ENCODE data around the gene MC5R.
"Not testable (repeated sequence)": the region's sequence is repeated elsewhere in the genome, so short reads cannot be mapped to it uniquely, and the experiment has no call there.

MC5R gene

DNA sequence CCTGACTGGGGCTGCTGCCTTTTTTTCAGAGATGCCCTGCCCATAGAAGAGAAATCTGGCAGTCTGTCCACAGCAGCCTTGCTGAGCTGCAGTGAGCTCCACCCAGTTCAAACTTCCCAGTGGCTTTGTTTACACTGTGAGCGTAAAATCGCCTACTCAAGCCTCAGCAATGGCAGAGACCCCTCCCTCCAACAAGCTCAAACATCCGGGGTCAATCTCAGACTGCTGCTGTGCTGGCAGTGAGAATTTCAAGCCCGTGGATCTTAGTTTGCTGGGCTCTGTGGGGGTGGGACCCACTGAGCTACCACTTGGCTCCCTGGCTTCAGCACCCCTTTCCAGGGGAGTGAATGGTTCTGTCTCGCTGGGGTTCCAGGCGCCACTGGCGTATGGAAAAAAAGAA is 38.9 kb downstream of the MC5R start:
- DNase-seq = not testable (repeated sequence)

DNA sequence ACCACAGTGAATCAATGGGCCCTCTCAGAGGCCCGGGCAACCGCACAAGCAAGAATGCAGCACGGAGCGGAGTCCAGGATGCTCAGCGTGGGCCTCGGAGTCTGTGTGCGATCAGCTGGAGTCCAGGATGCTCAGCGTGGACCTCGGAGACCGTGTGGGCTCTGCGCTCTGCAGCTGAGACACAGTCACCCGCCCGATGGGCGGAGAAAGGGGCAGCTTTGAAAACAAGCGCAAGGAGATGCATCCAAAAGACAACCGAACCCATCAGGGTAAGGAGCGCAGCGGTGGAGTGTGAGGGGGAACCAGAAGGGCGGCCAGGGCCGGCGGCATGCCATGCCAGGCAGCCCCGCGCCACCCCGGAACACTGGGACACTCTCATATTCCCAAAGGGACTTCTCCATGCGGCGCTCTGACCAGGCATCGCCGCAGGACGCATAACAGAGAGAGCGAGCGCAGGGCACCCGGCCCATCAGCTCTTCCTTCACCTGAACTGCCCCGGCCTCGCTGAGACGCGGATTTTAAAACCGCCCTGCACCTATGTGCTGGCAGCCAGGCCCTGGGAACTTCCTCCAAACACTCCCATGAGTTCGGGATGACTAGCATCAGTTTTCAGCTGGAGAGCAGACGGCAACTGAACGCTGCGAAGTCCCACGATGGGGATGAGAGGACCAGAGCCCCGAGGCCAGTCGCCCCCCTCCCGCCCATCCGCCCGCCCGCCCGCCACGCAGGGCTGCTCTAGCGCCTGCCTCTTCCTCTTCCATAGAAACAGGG is 44.7 kb downstream of the MC5R start:
- no peak for DNase-seq

DNA sequence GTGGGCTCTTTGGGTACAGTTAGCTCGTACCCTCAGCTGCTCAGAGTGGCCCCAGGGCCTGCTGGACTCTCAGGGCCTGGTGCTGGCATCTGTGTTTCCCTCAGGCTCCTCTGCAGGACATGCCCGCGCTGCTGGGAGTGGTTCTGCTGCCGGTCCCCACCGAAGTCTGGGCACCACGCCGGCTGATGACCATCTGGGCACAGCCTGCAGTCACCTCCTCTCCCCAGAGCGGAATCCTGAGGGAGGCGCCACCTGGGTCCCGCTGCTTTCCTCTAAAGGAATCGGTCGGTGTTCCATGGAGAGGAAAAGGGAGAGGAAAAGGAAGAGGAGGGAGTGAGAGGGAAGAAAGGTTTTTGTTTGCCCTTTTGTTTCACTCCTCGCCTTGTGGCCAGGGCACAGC is 47.8 kb downstream of the MC5R start:
- DNase-seq = no peak

DNA sequence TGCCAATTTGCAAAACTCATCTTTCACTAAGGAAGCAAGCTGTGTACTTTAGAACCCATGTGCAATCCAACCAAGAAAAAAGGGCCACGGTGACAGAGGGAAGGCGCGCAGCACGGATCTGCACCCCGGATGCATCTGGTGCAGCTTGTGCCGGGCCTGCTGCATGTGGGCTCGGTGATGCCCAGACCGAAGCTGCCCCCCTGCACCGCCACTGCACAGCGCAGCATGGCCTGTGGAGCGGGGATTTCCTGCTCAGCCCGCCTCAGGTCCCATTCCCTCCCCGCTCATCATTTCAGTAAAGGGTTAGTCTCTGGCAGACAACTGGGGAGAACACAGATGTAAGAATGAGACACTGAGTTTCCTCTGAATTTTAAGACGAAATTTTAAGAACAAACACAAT is 48.4 kb downstream of the MC5R start:
- no peak for DNase-seq

DNA sequence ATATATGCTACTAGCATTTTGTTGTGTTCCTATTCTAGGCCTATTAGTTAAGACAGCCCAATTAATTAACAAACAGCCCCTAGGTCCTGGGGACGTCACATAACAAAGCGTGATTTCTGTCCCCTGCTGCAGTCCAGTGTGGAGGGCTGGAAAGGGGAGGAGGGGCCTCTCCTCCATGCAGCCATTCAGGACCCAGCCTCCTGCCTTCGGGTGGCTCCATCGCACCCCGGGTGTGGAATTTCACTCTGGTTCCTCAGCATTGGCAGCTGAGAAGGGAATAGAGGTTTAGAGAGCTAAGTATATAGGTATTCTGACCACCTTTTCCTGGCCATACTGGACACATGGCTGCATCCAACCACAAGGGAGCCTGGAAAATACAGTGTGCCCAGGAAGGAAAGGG is 49.0 kb downstream of the MC5R start:
- no peak for DNase-seq

DNA sequence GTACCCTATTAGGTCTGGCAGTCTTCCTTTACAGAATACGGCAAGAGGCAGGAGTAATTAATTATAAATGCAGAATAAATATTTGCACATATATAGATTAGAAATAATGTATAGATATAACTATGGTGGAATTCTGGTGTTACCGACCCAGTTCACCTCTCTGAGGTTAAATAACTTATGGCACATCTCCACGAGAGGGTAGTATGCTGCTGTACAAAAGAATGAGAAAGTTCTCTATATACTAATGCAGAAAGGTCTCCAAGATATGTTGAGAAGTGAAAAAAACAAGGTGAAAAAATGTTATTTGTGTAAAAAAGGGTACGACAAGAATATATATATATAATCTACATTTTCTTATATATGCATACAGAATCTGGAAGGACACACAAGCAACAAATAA is 50.6 kb downstream of the MC5R start:
- no peak for DNase-seq

Data from 8988T (cell line).